ENCODE data around the gene TRPM2.

TRPM2 gene

DNA sequence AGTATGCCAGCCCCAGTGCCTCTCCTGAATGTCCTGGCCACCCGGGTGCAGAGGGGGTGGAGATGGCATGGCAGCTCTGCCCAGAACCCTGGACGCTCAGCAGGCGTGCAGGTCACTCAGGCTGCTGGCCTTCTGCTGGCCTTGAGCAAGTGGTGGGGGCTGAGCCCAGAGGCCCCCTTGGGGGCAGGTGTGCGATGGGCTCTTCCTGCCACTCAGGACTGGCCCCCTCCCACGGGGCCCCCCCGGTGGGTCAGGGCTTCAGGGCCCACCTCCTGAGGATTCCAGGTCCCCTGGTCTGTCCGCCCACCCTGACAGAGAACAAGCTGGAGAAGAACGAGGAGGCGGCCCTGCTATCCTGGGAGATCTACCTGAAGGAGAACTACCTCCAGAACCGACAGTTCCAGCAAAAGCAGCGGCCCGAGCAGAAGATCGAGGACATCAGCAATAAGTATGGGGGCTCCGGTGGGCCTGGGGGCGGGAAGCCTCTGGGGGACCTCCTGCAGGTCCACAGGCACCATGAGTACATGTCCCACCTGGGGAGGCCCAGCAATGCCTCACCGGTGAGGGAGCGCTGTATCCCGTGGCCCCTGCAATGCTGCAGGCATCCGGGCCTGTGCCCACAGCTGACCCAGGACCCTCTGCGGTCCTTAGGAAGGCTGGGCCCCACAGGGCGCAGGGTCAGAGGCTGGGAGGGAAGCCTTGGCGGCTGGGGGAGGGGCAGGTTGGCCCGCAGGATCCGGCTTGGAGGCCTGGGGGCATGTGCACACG is 64.9 kb downstream of the TRPM2 start:
- DNase-seq: no peak

DNA sequence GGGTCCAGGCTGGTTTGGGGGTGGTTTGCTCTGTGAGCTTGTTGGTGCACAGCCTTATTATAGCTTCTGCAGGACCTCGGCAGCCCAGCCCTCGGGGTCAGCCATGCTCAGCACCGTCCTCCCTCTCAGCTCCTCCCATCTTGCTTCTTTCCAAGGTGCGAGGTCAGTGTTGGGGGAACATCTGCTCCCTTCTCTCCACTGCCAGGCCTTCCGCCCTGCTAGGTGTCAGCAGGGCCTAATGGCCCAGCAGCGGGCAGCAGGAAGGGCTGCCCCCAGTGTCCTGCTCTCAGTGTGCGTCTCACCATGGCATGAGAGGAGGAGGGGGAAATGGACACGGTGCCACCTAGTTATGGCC is 65.4 kb downstream of the TRPM2 start:
- DNase-seq: no peak

GRCh38 chr21:44419679-44420078 is 66.3 kb downstream of the TRPM2 start:
- no peak for DNase-seq

- DNase-seq: no peak
Measured at GRCh38 chr21:44420416-44421205, 67.2 kb downstream of the TRPM2 start.

DNA sequence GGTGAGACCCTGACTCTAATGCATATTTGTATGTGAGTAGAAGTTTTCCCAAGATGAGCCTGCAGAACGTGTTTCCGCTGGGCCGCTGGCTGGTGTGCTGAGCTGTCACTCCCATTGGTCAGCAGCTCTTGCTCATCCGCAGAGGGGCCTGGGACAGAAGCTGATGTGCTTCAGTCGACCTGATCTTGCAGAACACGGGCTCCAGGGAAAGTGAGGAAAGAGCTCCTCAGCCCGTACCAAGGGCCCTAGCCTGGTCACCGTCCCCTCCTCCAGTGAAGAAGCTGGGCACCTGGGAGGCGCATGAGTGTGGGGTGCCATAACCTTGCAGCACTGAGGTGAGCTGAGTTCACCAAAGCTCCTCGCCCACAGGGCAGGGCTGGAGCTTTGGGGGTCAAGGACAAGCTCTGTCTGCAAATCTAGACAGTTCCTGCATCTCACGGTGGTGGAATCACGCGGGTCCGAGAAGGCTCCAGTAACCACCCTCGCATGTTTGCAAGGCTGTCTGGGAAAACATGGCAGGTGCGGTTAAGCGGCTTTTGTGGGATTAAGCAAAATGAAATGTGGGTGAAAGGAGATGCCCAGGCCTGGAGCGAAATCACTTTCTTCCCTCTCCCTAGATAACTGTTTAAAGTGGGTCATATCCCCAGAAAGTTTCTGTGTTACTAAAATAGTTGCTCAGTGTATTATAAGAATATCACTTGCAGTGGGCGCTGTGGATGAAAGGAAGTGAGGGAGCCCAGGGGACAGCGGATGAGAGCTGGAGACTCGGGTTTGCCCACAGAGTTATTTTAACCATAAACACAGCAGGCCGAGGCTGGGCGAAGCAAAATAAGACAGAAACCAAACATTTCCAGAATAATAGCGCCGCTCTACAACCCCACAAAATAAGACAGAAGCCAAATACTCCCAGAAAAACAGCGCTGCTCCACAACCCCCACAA is 68.8 kb downstream of the TRPM2 start:
- no peak for DNase-seq

GRCh38 chr21:44423312-44423821 is 69.9 kb downstream of the TRPM2 start:
- no peak for DNase-seq

DNA sequence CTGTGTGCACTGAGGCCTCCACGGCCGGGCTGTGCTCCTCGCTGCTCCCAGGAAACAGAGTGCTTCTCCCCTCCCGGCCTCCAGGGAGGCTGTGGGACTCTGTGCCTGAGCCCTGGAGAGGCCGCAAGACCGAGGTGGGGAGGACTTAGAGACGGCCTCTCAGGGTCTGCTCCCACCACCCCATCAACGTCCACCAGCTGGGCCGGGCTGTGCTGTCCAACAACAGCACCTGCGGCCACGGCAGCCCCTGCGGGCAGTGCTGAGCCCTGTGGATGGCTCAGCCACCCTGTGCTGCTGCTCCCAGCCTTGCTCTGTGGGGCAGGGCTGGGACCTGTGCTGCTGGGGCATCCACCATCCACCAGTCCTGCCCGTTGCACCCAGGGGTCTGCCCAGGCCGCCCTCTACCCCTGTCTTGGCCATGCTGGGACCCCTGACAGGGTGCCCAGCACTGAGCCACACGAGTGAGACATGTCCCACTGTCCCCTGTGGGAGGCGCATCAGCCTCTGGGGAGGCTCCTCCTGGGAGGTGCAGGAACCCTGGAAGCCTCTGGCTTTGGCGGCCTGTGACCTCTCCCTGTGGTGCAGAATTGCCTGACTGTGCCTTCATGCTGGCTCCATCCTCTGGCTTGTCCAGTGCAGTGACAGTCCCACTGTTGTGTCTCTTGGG is 70.7 kb downstream of the TRPM2 start:
- DNase-seq: no peak

DNA sequence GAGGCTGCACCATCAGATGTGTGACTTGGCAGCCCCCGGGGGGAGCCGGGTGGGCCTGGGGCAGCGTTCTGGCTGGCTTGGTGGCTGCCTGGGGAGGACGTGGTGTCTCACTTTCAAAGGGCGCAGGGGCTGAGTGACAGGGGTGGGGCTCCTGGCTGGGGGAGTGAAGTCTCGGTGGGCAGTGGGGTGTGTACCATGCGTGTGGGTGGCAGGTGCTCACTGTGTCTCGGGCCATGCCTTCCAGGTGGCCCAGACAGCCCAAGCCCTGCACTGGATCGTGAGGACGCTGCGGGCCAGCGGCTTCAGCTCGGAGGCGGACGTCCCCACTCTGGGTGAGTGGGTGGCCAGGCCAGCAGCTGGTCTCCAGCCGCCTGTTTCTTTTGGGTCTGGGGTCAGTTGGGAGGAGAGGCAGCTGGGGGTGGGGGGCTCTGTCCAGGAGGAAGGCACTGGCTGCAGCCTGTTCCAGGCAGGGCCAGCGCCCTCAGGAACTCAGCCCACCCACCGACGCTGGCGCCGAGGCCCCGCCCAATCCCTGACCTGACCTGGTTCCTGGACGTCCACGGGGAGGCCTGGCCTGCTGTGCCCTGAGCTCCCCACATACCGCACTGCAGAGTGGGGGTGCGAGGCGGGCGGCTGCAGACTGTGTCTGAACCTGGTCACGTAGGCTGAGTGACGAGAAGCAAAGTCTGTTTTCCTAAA is 71.3 kb downstream of the TRPM2 start:
- DNase-seq: no peak

GRCh38 chr21:44425307-44425894 is 72.0 kb downstream of the TRPM2 start:
- DNase-seq: no peak

- DNase-seq: no peak
Measured at GRCh38 chr21:44425895-44426662, 72.7 kb downstream of the TRPM2 start.

GRCh38 chr21:44426663-44427191 is 73.3 kb downstream of the TRPM2 start:
- no peak for DNase-seq

GRCh38 chr21:44427241-44428120 is 74.1 kb downstream of the TRPM2 start:
- no peak for DNase-seq

DNA sequence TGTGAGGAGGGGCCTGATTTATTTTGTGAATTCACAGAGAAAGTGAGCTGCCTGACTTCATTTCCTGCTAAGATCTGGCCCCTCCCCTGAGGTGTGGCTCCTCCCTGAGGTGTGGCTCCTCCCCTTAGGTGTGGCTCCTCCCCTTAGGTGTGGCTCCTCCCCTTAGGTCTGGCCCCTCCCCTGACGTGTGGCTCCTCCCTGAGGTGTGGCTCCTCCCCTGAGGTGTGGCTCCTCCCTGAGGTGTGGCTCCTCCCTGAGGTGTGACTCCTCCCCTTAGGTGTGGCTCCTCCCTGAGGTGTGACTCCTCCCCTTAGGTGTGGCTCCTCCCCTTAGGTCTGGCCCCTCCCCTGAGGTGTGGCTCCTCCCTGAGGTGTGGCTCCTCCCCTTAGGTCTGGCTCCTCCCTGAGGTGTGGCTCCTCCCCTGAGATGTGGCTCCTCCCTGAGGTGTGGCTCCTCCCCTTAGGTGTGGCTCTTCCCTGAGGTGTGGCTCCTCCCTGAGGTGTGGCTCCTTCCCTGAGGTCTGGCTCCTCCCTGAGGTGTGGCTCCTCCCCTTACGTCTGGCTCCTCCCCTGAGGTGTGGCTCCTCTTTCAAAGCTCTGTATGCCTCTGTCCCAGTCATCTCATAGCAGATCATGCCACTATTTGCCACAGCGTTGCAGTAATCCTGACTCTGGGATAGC is 75.0 kb downstream of the TRPM2 start:
- DNase-seq: peak; percentile 16

GRCh38 chr21:44429894-44430293 is 76.5 kb downstream of the TRPM2 start:
- DNase-seq: no peak

DNA sequence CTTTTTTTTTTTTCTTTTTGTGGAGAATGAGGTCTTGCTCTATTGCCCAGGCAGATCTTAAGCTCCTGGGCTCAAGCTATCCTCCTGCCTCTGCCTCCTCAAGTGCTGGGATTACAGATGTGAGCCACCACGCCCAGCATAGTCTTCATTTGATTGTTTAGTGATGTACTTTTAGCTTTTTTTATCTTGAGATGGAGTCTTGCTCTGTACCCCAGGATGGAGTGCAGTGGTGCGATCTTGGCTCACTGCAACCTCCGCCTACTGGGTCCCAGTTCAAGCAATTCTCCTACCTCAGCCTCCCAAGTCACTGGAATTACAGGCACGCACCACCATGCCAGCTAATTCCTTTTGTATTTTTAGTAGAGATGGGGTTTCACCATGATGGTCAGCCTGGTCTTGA is 77.9 kb downstream of the TRPM2 start:
- DNase-seq: no peak

- no peak for DNase-seq
Measured at GRCh38 chr21:44432841-44433790, 79.7 kb downstream of the TRPM2 start.

GRCh38 chr21:44433791-44434567 is 80.6 kb downstream of the TRPM2 start:
- no peak for DNase-seq

All from stimulated activated CD4-positive, alpha-beta T cell treated with anti-CD3 and anti-CD28 coated beads, Interleukin-4, amount 100 ng/mL, for 1 hour (primary cell).